Trophoblast cell (in vitro differentiated cells and primary cell): ENCODE measurements around the gene EXOC4.

ENCODE experiments used
- DNase-seq, 2 donors: peaks; one replicate each; pipeline ENCODE4 v3.0.0-alpha.2; 2016
- H2AFZ ChIP-seq: 2 replicates; pipeline ENCODE4 v1.6.1; 2013; ENCODE audit warnings: low read length, moderate library complexity, mild to moderate bottlenecking; ENCODE audit not compliant: insufficient read depth, poor library complexity
- H2AK5ac ChIP-seq: 2 replicates; pipeline ENCODE4 v1.6.1; 2013; ENCODE audit warnings: mild to moderate bottlenecking, low read length
- H2BK120ac ChIP-seq: 2 replicates; pipeline ENCODE4 v1.6.1; 2013; ENCODE audit warnings: low read length, mild to moderate bottlenecking, moderate library complexity; ENCODE audit not compliant: insufficient read depth, poor library complexity
- H2BK12ac ChIP-seq: 2 replicates; pipeline ENCODE4 v1.6.1; 2013; ENCODE audit warnings: mild to moderate bottlenecking, low read length, moderate library complexity
- H2BK5ac ChIP-seq: 2 replicates; pipeline ENCODE4 v1.6.1; 2013; ENCODE audit warnings: low read length, low read depth, moderate library complexity, mild to moderate bottlenecking; ENCODE audit not compliant: poor library complexity
- H3K14ac ChIP-seq: 2 replicates; pipeline ENCODE4 v1.6.1; 2013; ENCODE audit warnings: mild to moderate bottlenecking, low read length
- H3K18ac ChIP-seq: 2 replicates; pipeline ENCODE4 v1.6.1; 2013; ENCODE audit warnings: mild to moderate bottlenecking, low read length
- H3K23ac ChIP-seq: 2 replicates; pipeline ENCODE4 v1.6.1; 2013; ENCODE audit warnings: low read length
- H3K27ac ChIP-seq: 2 replicates; pipeline ENCODE4 v1.5.1; 2013; ENCODE audit warnings: low read depth, mild to moderate bottlenecking, inconsistent platforms, low read length, moderate library complexity
- H3K27me3 ChIP-seq: 2 replicates; pipeline ENCODE4 v1.6.1; 2013; ENCODE audit warnings: inconsistent platforms, mild to moderate bottlenecking, low read length, moderate library complexity; ENCODE audit not compliant: insufficient read depth
- H3K36me3 ChIP-seq, 2 experiments: 1 replicate in 1 of 2; 2 replicates in 1 of 2; pipeline ENCODE4 v1.6.1; 2013; ENCODE audit warnings: low read length in 2 of 2, mild to moderate bottlenecking in 2 of 2, moderate library complexity in 1 of 2; ENCODE audit not compliant: insufficient read depth in 2 of 2, control insufficient read depth in 1 of 2
- H3K4ac ChIP-seq: 2 replicates; pipeline ENCODE4 v1.6.1; 2013; ENCODE audit warnings: low read depth, mild to moderate bottlenecking, low read length, moderate library complexity
- H3K4me1 ChIP-seq, 2 experiments: 1 replicate in 1 of 2; 2 replicates in 1 of 2; pipeline ENCODE4 v1.6.1; 2013; ENCODE audit warnings: low read length in 2 of 2, mild to moderate bottlenecking in 2 of 2, moderate library complexity in 1 of 2; ENCODE audit not compliant: insufficient read depth in 2 of 2, control insufficient read depth in 1 of 2
- H3K4me2 ChIP-seq: 2 replicates; pipeline ENCODE4 v1.6.1; 2013; ENCODE audit warnings: inconsistent platforms, mild to moderate bottlenecking, low read length, moderate library complexity
- H3K4me3 ChIP-seq: 2 replicates; pipeline ENCODE4 v1.5.1; 2013; ENCODE audit warnings: mild to moderate bottlenecking, low read depth, low read length, inconsistent platforms
- H3K79me1 ChIP-seq: one replicate; pipeline ENCODE4 v1.6.1; 2013; ENCODE audit warnings: low read length
- H3K79me2 ChIP-seq: 2 replicates; pipeline ENCODE4 v1.6.1; 2013; ENCODE audit warnings: low read length, mild to moderate bottlenecking; ENCODE audit not compliant: control insufficient read depth, insufficient read depth, poor library complexity
- H3K9ac ChIP-seq: 2 replicates; pipeline ENCODE4 v1.6.1; 2013; ENCODE audit warnings: mild to moderate bottlenecking, low read length
- H3K9me3 ChIP-seq: 2 replicates; pipeline ENCODE4 v1.6.1; 2013; ENCODE audit warnings: low read depth, mild to moderate bottlenecking, control low read depth, inconsistent platforms, low read length; ENCODE audit not compliant: insufficient read depth
- H4K12ac ChIP-seq: 2 replicates; pipeline ENCODE4 v1.6.1; 2013; ENCODE audit warnings: low read depth, mild to moderate bottlenecking, low read length, moderate library complexity
- H4K8ac ChIP-seq: 2 replicates; pipeline ENCODE4 v1.6.1; 2013; ENCODE audit warnings: low read depth, mild to moderate bottlenecking, low read length, moderate library complexity
- H4K91ac ChIP-seq: one replicate; pipeline ENCODE4 v1.6.1; 2013; ENCODE audit warnings: low read depth, mild to moderate bottlenecking, low read length, moderate library complexity
- WGBS: extraction: QIAGEN DNeasy Blood & Tissue Kit; methylation state at CpG from one replicate; pipeline ENCODE4 v1.1.7; 2013; ENCODE audit warnings: missing lambda C conversion rate; ENCODE audit not compliant: insufficient read length, insufficient coverage; ENCODE audit errors: extremely low coverage; 5-methylcytosine and 5-hydroxymethylcytosine counted together

Gene EXOC4

DNA sequence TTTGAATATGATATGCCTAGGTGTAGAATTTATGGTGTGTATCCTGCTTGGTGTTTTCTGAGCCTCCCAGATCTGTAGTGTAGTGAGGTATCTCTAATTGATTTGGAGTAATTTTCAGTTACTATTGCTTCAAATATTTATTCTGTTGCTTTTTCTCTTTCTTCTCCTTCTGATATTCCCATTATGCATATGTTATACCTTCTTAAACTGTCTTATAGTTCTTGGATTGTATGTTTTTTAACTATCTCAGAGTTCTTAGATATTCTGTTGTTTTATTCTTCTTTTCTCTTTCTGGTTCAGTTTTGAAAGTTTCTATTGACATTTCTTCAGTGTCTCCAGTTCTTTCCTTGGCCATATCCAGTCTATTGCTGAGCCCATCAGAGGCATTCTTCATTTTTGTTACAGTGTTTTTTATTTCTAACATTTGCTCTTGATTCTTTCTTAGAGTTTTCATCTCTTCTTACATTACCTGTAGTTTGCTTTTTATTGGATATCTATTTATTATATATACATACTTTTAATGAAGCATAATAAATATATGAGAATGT, 668.8 kb downstream of the EXOC4 start:
- Histone ChIP-seq H3K4ac (no peak overlapping the region), H3K23ac (no peak overlapping the region), H4K91ac (no peak overlapping the region), H3K36me3 (no peaks in the 10 kb centered on the region), H2BK120ac (no peak overlapping the region), H3K27ac (no peak overlapping the region), H2AFZ (no peak overlapping the region), H3K18ac (no peak overlapping the region), H2BK5ac (no peak overlapping the region), H3K9ac (no peak overlapping the region), H3K4me1 (no peaks in the 10 kb centered on the region), H4K8ac (no peak overlapping the region), H3K79me2 (no peaks in the 10 kb centered on the region), H3K14ac (no peak overlapping the region), H2BK12ac (no peak overlapping the region), H3K4me3 (no peak overlapping the region), H2AK5ac (no peak overlapping the region), H4K12ac (no peak overlapping the region), H3K4me2 (no peak overlapping the region), H3K9me3 (no peaks in the 10 kb centered on the region), H3K27me3 (no peaks in the 10 kb centered on the region), H3K79me1 (no peaks in the 10 kb centered on the region)
- no peak for DNase-seq

DNA sequence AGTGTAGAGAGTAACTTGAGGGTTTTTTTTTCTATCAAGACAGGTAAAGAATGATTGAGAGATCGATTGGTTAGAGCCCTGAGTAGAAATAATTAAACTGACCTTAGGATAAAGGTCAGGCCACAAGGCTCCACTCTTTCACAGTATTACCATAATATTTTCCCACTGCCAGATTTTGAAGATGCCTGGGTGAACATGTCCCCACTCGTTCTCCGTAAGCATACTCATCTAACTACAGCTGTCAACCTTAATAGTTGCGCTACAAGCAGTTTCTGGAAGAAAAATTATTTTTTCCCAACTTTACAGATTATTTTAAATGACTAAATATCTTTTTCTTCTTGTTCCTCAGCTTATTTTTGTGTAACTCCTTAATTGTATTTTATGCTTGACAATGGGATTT, 671.1 kb downstream of the EXOC4 start:
- Histone ChIP-seq H3K4me2 (no peak overlapping the region), H3K23ac (no peak overlapping the region), H3K79me1 (no peaks in the 10 kb centered on the region), H3K18ac (no peak overlapping the region), H4K8ac (no peak overlapping the region), H2BK12ac (no peak overlapping the region), H3K79me2 (no peaks in the 10 kb centered on the region), H4K12ac (no peak overlapping the region), H3K4me3 (no peak overlapping the region), H2BK5ac (no peak overlapping the region), H3K9ac (no peak overlapping the region), H3K27ac (no peak overlapping the region), H2AFZ (no peak overlapping the region), H3K36me3 (no peaks in the 10 kb centered on the region), H2BK120ac (no peak overlapping the region), H3K14ac (no peak overlapping the region), H3K27me3 (no peaks in the 10 kb centered on the region), H4K91ac (no peak overlapping the region), H3K4ac (no peak overlapping the region), H2AK5ac (no peak overlapping the region), H3K9me3 (no peaks in the 10 kb centered on the region), H3K4me1 (no peaks in the 10 kb centered on the region)
- no peak for DNase-seq
- WGBS = no CpG with 5 or more reads among the region's 4 CpGs

DNA sequence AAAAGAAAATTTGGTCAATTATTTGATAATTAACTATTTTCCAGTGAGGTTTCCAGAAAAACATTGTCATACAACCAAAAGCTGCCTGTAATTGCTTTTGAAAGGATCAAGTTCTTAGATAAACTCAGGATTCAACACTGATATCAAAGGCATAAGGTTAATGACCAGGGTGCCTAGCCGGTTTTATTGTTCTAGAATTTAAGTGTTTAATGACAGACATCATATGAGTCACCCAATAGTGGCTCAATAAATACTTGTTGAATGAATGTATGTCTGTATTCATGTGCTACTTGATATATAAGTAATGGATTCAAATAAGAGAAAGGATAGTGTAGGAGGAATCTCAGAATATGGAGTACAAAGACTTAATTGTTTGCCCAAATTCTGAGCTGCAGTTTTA, 678.2 kb downstream of the EXOC4 start:
- no peaks in the 10 kb centered on the region for H3K36me3 ChIP-seq
- H2AK5ac ChIP-seq = no peak overlapping the region
- no peak overlapping the region for H3K23ac ChIP-seq
- H3K4me3 ChIP-seq = no peak overlapping the region
- no peak overlapping the region for H2BK5ac ChIP-seq
- no peak overlapping the region for H4K91ac ChIP-seq
- no peaks in the 10 kb centered on the region for H3K9me3 ChIP-seq
- no peak for DNase-seq
- no peaks in the 10 kb centered on the region for H3K79me1 ChIP-seq
- no peaks in the 10 kb centered on the region for H3K79me2 ChIP-seq
- H3K4me2 ChIP-seq = no peak overlapping the region
- H2BK12ac ChIP-seq = no peak overlapping the region
- H2AFZ ChIP-seq = no peak overlapping the region
- no peak overlapping the region for H3K27ac ChIP-seq
- WGBS = no CpG with 5 or more reads among the region's 1 CpG
- no peak overlapping the region for H2BK120ac ChIP-seq
- H3K4ac ChIP-seq = no peak overlapping the region
- no peak overlapping the region for H4K8ac ChIP-seq
- H3K27me3 ChIP-seq = no peaks in the 10 kb centered on the region
- H4K12ac ChIP-seq = no peak overlapping the region
- no peaks in the 10 kb centered on the region for H3K4me1 ChIP-seq
- H3K18ac ChIP-seq = no peak overlapping the region
- no peak overlapping the region for H3K14ac ChIP-seq
- H3K9ac ChIP-seq = no peak overlapping the region

DNA sequence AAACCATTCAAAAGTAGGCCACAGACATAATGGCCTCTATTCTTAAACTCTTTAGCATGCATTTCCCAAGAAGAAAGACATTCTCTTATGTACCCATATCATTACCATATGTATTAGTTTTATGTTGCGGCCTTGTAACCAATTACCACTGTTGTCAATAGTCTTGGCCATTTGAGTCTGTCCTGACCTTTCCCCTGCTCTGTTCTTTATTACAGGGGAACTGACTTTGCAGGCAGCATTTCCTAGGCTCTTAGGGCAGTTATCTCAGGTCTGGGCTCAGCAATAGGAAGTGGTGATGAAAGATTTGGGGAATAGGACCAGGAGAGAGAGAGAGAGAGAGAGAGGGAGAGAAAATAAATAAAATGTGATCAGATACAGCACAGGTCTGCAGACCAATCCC, 679.7 kb downstream of the EXOC4 start:
- H3K4me3 ChIP-seq = no peak overlapping the region
- no peak overlapping the region for H3K14ac ChIP-seq
- H3K27me3 ChIP-seq = no peaks in the 10 kb centered on the region
- H3K23ac ChIP-seq = no peak overlapping the region
- H3K4me1 ChIP-seq = no peaks in the 10 kb centered on the region
- no peak overlapping the region for H4K12ac ChIP-seq
- H3K9me3 ChIP-seq = no peaks in the 10 kb centered on the region
- H3K4ac ChIP-seq = no peak overlapping the region
- no peaks in the 10 kb centered on the region for H3K79me2 ChIP-seq
- no peak overlapping the region for H2AK5ac ChIP-seq
- no CpG with 5 or more reads among the region's 1 CpG for WGBS
- no peak overlapping the region for H2BK5ac ChIP-seq
- H2BK12ac ChIP-seq = no peak overlapping the region
- no peak overlapping the region for H3K4me2 ChIP-seq
- DNase-seq = no peak
- no peaks in the 10 kb centered on the region for H3K36me3 ChIP-seq
- no peak overlapping the region for H2BK120ac ChIP-seq
- no peak overlapping the region for H2AFZ ChIP-seq
- no peak overlapping the region for H3K18ac ChIP-seq
- no peak overlapping the region for H3K27ac ChIP-seq
- no peak overlapping the region for H4K91ac ChIP-seq
- no peaks in the 10 kb centered on the region for H3K79me1 ChIP-seq
- H3K9ac ChIP-seq = no peak overlapping the region
- H4K8ac ChIP-seq = no peak overlapping the region
